Fibroblast of pulmonary artery (primary cell): Measurements from ENCODE around the gene MEAK7.
"Not testable (repeated sequence)": the region's sequence is repeated elsewhere in the genome, so short reads cannot be mapped to it uniquely, and the experiment has no call there.

Experiments
- DNase-seq: peaks from one replicate; pipeline ENCODE4 v3.0.0-alpha.2; 2010; ENCODE audit warnings: low read depth
- H3K4me3 ChIP-seq: replicated peaks from 2 replicates; pipeline ENCODE4 v1.5.1; 2011; ENCODE audit warnings: low read depth, mild to moderate bottlenecking, control low read depth, low read length, moderate library complexity
- TF ChIP-seq, protein P1 (sequence below): IDR thresholded peaks from 2 replicates; pipeline ENCODE4 v1.5.1; 2011; ENCODE audit warnings: mild to moderate bottlenecking, control low read depth, low read length, inconsistent platforms; ENCODE audit errors: missing control alignments

The MEAK7 gene

DNA sequence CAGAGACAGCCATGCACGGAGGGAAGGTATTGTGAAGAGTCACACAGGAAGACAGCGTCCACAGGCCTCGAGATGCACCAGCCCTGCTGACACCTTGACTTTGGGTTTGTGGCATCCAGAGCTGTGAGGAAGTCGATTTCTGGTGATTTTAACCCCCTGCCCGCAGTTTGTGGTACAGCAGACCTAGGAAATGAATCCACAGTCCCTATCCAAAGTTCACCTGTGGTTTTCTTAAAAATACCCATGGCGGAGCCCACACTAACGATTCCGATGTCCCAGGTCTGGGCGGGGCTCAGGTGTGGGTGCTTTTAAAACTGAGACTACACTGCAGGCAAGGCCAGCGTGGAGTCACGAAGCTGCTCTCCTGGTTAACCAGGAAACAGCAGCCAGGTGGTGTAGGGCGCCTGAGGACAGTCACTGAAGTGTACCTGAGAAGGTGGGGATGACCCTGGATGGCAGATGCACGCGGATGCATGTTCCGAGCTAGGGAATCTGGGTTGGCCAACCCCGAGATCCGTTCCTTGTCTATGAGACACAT lies 14.4 kb upstream of the MEAK7 start:
- no peak overlapping the region for H3K4me3 ChIP-seq
- TF ChIP-seq, protein P1, sequence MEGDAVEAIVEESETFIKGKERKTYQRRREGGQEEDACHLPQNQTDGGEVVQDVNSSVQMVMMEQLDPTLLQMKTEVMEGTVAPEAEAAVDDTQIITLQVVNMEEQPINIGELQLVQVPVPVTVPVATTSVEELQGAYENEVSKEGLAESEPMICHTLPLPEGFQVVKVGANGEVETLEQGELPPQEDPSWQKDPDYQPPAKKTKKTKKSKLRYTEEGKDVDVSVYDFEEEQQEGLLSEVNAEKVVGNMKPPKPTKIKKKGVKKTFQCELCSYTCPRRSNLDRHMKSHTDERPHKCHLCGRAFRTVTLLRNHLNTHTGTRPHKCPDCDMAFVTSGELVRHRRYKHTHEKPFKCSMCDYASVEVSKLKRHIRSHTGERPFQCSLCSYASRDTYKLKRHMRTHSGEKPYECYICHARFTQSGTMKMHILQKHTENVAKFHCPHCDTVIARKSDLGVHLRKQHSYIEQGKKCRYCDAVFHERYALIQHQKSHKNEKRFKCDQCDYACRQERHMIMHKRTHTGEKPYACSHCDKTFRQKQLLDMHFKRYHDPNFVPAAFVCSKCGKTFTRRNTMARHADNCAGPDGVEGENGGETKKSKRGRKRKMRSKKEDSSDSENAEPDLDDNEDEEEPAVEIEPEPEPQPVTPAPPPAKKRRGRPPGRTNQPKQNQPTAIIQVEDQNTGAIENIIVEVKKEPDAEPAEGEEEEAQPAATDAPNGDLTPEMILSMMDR: no peak
- DNase-seq: no peak

DNA sequence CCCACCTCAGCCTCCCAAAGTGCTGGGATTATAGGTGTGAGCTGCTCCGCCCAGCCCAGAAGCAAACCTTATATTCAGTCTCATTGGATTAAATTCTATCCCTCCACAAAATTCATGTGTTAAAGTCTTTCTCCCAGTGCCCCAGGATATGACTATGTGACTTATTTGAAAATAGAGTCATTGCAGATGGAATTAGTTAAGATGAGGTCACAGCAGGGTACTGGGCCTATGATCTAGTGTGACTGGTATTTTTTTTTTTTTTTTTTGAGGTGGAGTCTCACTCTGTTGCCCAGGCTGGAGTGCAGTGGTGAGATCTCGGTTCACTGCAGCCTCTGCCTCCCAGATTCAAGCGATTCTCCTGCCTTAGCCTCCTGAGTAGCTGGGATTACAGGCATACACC lies 13.8 kb upstream of the MEAK7 start:
- DNase-seq: peak; percentile 24
- H3K4me3 ChIP-seq: not testable (repeated sequence)

DNA sequence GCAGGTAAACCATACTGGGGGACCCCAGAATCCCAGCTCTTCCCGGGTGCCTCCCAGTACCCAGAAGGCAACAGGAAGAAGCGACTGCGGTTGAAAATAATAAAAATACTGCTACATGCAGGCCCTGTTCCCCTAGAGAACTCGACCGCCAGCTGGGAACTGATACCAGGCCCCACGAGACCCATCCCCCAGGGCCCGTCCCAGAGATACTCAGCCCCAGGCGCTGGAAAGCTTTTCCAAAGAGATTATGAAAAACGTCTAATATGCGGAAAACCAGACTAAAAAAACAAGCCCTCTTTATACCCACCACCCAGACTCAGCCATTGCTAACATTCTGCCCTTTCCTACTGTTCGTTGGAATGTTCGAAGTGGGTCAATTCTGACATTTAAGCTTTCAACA lies 12.9 kb upstream of the MEAK7 start:
- no peak overlapping the region for H3K4me3 ChIP-seq
- TF ChIP-seq, protein P1: no peak
- DNase-seq: no peak

DNA sequence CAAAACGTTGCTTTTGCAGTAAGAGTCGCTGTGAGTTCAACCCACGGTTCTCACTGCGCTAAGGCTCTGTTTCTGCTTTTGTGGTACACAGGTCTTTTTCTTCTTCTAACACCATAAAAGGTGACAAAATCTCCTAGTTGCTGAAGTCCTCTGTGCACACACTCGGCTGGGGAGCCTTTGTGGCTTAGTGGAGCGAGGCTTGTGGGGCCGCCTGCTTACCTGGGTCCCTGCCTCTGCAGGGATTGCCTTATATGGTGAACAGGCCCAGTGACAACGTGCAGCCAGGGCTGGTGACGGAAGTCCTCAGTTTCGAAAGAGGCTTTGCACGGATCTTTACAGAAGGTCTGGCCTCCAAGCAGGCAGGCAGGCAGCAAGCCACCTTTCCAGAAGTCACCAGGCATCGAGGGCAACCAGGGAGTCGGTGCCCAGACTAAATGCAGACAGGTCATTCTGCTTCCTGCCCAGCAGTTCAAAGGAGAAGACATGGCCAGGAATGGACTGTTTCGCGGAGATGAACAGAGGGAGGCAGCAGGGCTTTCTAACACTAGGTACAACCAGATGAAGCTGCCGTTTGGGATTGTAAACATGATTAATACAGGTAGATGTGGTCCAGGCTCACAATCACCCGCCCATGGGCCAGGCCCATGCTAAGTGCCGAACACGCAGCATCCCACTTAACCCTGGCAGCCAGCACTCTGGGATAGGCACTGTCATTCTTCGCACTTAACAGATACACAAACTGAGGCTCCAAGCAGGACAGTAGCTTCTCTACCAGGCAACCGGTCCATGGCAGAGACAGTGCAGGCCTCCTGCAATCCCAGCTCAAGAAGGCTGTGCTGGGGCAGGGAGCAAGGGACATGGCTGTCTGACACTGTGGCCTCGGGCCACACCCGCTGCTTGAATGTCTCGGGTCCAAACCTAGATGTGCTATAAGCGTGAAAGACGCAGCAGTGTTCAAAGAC lies 10.7 kb upstream of the MEAK7 start:
- H3K4me3 ChIP-seq: no peak overlapping the region
- DNase-seq: no peak
- TF ChIP-seq, protein P1: no peak

DNA sequence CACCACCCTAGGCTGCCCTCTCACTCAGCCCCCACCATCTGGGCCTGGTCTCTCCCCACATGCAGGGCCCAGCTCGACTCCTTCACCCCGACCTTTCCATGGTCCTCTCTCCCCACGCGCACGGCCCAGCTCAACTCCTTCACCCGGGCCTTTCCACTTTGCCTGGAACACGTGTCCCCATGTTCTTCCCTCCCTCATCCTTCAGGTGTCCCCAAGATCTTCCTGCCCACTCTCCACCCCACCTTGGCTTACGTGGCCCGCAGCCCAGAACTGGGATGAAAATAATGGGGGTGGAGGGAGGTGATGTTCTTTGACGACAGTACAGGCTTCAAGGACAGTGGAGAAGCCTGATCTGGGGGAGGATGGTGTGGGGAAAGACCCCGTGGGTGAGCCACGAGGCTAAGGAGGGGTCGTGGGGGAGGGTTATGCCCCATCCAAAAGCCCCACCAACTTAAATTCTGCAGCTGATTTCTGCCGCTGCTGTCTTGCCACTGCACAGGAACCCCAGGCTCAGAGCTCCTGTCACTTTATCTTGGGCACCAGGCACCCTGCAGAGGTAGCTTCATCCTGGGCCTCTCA lies 9.9 kb upstream of the MEAK7 start:
- TF ChIP-seq, protein P1: no peak
- no peak for DNase-seq
- no peak overlapping the region for H3K4me3 ChIP-seq

DNA sequence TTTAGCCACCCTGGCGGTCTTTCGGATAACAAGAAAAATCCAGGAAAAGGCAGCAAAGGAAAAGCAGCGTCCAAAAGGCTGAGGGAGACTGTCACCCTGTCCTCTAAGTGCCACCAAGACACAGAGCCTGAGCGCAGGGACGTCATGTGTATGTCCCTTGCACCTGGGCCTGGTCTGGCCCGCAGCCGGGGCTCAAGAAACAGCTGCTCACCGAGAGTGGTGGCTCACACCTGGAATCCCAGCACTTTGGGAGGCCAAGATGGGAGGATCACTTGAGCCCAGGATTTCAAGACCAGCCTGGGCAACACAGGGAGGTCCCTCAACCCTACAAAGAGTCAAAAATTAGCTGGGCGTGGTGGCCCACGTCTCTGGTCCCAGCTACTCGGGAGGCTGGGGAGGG lies 9.2 kb upstream of the MEAK7 start:
- H3K4me3 ChIP-seq: no peak overlapping the region
- no peak for DNase-seq
- TF ChIP-seq, protein P1: no peak

DNA sequence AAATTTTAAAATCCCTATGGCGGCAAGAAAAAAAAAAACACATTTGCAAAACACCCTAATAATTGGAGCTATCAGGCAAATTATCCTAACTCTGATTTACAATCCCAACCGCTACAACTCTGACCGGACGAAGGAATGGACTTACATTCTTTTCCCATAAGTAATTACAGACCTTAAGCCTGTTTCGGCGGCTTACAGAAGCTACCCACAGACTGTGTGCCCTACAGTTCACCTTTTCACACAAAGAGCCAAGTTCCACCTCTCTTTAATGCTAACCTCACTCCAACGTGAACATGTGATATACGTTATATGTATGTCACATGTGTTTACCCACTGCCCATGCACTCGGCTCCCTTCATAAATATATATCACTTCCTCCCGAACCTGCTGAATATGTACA lies 8.7 kb upstream of the MEAK7 start:
- peak; percentile 29 for DNase-seq
- H3K4me3 ChIP-seq: no peak overlapping the region
- TF ChIP-seq, protein P1: no peak
